Measurements from ENCODE around the gene EDC4.
A peak's percentile ranks its signal among the peaks of the same experiment; 100 is the strongest.
"Not testable (repeated sequence)": the region's sequence is repeated elsewhere in the genome, so short reads cannot be mapped to it uniquely, and the experiment has no call there.

Gene EDC4

GRCh38 chr16:67847064-67847861, 25.6 kb upstream of the EDC4 start, which contains the start of gene CENPT:
TSS of gene CENPT (minus strand) at chr16:67847693. CDS start at chr16:67833859, 13,834 bp downstream.
- DNase-seq: peak in 1 of 2 donors; percentile 24

- no peak for DNase-seq
These were observed 24.7 kb upstream of the EDC4 start for GRCh38 chr16:67848118-67848517.

GRCh38 chr16:67853670-67854069, 19.2 kb upstream of the EDC4 start:
- no peak for DNase-seq

- no peak for DNase-seq
These were observed 17.1 kb upstream of the EDC4 start for GRCh38 chr16:67855789-67856188.

GRCh38 chr16:67856927-67857546, 15.8 kb upstream of the EDC4 start:
- DNase-seq: no peak

GRCh38 chr16:67857547-67858233, 15.2 kb upstream of the EDC4 start:
- no peak for DNase-seq

GRCh38 chr16:67858500-67858899, 14.4 kb upstream of the EDC4 start:
- DNase-seq: no peak

GRCh38 chr16:67860589-67861398, 12.1 kb upstream of the EDC4 start:
- no peak for DNase-seq

GRCh38 chr16:67861877-67862276, 11.0 kb upstream of the EDC4 start:
- no peak for DNase-seq

GRCh38 chr16:67862623-67863583, 9.9 kb upstream of the EDC4 start:
- no peak for DNase-seq

- not testable (repeated sequence) for DNase-seq
These were observed 8.8 kb upstream of the EDC4 start for GRCh38 chr16:67864044-67864443.

- DNase-seq: no peak
These were observed 8.3 kb upstream of the EDC4 start for GRCh38 chr16:67864594-67864993.

GRCh38 chr16:67865318-67865717, 7.5 kb upstream of the EDC4 start:
- no peak for DNase-seq

- DNase-seq: no peak
These were observed 4.6 kb upstream of the EDC4 start for GRCh38 chr16:67868290-67868689.

- no peak for DNase-seq
These were observed 3.2 kb upstream of the EDC4 start for GRCh38 chr16:67869653-67870052.

GRCh38 chr16:67871256-67871655, 1.6 kb upstream of the EDC4 start:
- DNase-seq: no peak

GRCh38 chr16:67872131-67872630, 671 bp upstream of the EDC4 start:
- DNase-seq: no peak

- DNase-seq: peak in 1 of 2 donors; percentile 22
These were observed 851 bp downstream of the EDC4 start for GRCh38 chr16:67873435-67874370.

GRCh38 chr16:67874372-67874771, 1.5 kb downstream of the EDC4 start:
- DNase-seq: no peak

GRCh38 chr16:67877064-67877463, 4.2 kb downstream of the EDC4 start:
- no peak for DNase-seq
